Measurements from ENCODE around the gene CRABP2.

GRCh38 chr1:156728599-156729462 lies 23.4 kb upstream of the CRABP2 start, which contains the start of gene ISG20L2:
- TF ChIP-seq CTCF (IDR thresholded peaks at IDR 0.05) = no peak
- TF ChIP-seq POLR2A (IDR thresholded peaks at IDR 0.05) = peak; percentile 60
